Measurements from ENCODE around the gene ABT1. TPM values are rescaled to one million over a fixed set of nuclear protein-coding genes. Genes with fewer than 3 reads are reported as not detected.
"Not testable (repeated sequence)": the region's sequence is repeated elsewhere in the genome, so short reads cannot be mapped to it uniquely, and the experiment has no call there.

ABT1 gene
- total RNA-seq: 10 to 100 TPM; 17.3 to 18.4 TPM

DNA sequence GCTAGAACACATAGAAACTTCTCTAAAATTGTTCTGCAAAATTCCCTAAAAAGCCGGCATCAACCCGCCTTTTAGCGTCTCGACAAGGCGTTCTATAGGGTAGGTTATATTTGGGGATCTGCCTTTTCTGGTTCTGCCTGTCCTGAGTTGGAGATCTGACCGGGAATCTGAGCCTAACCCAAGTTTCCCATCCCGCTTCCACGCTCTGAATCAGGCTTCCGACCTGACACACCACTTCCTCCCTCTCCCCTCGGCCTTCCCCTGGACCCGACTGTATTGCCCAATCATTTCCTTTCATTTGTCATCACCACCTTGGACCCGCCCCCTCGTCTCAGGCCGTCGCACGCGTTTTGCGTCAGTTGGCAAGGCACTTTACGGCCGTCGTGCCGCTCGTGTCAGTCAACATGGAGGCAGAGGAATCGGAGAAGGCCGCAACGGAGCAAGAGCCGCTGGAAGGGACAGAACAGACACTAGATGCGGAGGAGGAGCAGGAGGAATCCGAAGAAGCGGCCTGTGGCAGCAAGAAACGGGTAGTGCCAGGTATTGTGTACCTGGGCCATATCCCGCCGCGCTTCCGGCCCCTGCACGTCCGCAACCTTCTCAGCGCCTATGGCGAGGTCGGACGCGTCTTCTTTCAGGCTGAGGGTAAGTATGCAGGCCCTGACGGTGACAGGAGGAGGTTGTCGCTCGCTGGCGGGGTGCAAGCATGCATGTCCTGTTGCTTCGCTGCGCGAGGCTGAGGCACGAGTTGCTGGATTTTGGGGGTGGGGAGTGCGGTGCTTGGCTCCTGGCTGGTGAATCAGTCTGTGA, at the start of gene ABT1:
TSS of gene ABT1 (plus strand) at position 375 of the 810 bp plus-strand sequence. CDS start at position 405, 30 bp downstream.
- no peaks in the 10 kb centered on the region for H3K9me3 Mint-ChIP-seq
- intact Hi-C loops (cut with micrococcal nuclease): loop anchor here (1.0 to 10.0 kb wide), 6 partner anchors 42 to 1296 kb away; partner anchors contain the start of gene ZNF184
- H3K27me3 Mint-ChIP-seq (ENCODE audit: low read depth): peaks cover 24% of the 10 kb centered on the region
- peaks cover 14% of the 10 kb centered on the region for H3K36me3 Mint-ChIP-seq (ENCODE audit: low read depth)
- no peak within 1 kb of the TSS for H3K27ac Mint-ChIP-seq
- CTCF ChIA-PET: interaction anchor here (1.1 to 5.3 kb wide), 4 partner anchors 17 to 558 kb away, joined by 3 to 106 read pairs (median 28); no protein-coding TSS in a partner anchor
- H3K4me1 Mint-ChIP-seq (ENCODE audit: low read depth): peaks cover 53% of the 10 kb centered on the region
- peak; percentile 99 for DNase-seq
- H3K4me3 Mint-ChIP-seq: no peak within 1 kb of the TSS

DNA sequence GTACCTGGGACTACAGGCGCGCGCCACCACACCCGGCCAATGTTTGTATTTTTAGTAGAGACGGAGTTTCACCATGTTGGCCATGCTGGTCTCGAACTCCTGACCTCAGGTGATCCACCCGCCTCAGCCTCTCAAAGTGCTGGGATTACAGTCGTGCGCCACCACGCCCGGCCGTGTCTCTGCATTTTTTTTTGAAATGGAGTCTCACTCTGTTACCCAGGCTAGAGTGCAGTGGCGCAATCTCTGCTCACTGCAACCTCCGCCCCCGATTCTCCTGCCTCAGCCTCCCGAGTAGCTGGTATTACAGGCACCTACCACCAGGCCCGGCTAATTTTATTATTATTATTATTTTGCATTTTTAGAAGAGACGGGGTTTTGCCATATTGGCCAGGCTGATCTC, 49.4 kb upstream of the ABT1 start:
- H3K4me3 Mint-ChIP-seq, H3K27ac Mint-ChIP-seq: not testable (repeated sequence)

DNA sequence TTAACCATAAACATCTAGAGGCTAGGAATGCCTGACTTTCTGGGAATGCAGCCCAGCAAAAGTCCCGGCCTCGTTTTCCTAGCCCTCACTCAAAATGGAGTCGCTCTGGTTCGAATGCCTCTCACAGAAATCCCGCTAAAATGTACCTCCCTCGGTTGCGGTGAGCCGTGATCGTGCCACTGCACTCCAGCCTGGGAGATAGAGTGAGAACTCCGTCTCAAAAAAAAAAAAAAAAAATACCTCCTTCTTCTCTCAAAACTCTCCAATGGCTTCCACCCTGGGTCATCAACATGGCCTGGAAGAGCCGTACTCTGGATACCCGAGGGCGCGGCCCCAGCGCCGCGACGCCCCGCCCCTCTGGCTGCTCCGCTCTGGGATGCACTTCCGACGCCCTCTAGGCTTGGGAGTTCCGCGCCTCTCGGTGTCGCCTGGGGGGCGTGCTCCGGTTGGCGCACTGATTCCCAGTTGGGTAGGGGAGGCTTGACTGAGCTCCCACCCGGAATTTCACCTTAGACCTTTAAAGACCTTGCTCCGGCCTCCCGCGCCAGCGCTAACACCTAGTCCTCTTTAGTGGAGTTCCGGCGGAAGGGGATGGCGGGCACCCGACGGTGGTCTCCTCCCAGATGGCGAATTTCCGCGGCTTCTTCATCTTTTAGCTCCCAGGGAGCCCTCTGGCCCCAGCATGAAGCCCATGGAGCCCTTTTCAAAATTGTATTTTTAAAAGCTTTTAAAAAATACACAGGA, 46.3 kb upstream of the ABT1 start:
- Mint-ChIP-seq H3K4me1 (ENCODE audit: low read depth) (peaks cover 20% of the 10 kb centered on the region), H3K9me3 (no peaks in the 10 kb centered on the region), H3K36me3 (ENCODE audit: low read depth) (peaks cover 13% of the 10 kb centered on the region), H3K4me3 (peak overlapping the region; percentile 89), H3K27me3 (ENCODE audit: low read depth) (no peaks in the 10 kb centered on the region), H3K27ac (peak overlapping the region; percentile 83)
- intact Hi-C loops (cut with micrococcal nuclease): loop anchor here (5.0 to 10.0 kb wide), 3 partner anchors 208 to 924 kb away; partner anchors contain the start of gene ZNF184
- DNase-seq: peak; percentile 62
- CTCF ChIA-PET: interaction anchor here (0.6 kb wide), 1 partner anchor 30 kb away, joined by 3 read pairs; no protein-coding TSS in a partner anchor

More for the DNA sequence above, 49.4 kb upstream of the ABT1 start:
- CTCF ChIA-PET: interaction anchor here (1.4 kb wide), 1 partner anchor 205 kb away, joined by 3 read pairs; no protein-coding TSS in a partner anchor
- peaks cover 26% of the 10 kb centered on the region for H3K36me3 Mint-ChIP-seq (ENCODE audit: low read depth)
- H3K4me1 Mint-ChIP-seq (ENCODE audit: low read depth): peaks cover 27% of the 10 kb centered on the region
- DNase-seq; H3K9me3 Mint-ChIP-seq; intact Hi-C loops (cut with micrococcal nuclease); H3K27me3 Mint-ChIP-seq (ENCODE audit: low read depth): not testable (repeated sequence)

DNA sequence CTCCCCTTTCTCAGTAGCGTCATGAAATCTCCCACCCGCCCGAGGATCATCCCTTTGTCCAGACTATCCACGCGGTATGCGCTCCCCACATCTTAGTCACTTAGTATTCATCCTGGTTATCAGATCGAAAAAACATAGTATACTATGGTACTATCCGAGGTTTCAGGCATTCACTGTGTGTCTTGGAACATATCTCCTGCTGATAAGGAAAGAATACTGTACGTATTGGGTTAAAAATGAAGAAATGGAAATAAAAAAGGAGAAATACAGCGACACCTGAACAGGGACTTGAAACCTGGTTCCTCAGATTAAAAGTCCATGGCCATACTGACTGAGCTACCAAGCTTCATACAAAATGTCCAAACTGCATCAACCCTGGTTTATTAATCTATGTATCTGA, 44.5 kb upstream of the ABT1 start:
- no peak overlapping the region for H3K4me3 Mint-ChIP-seq
- H3K27me3 Mint-ChIP-seq (ENCODE audit: low read depth): no peaks in the 10 kb centered on the region
- H3K27ac Mint-ChIP-seq: no peak overlapping the region
- peaks cover 26% of the 10 kb centered on the region for H3K4me1 Mint-ChIP-seq (ENCODE audit: low read depth)
- CTCF ChIA-PET: interaction anchor here (1.1 to 2.4 kb wide), 2 partner anchors 14 to 25 kb away, joined by 3 to 5 read pairs; partner anchors contain the start of gene HMGN4
- H3K9me3 Mint-ChIP-seq: no peaks in the 10 kb centered on the region
- DNase-seq: no peak
- intact Hi-C loops (cut with micrococcal nuclease): loop anchor here (5.0 to 10.0 kb wide), 3 partner anchors 210 to 923 kb away; partner anchors contain the start of gene ZNF184
- H3K36me3 Mint-ChIP-seq (ENCODE audit: low read depth): no peaks in the 10 kb centered on the region

DNA sequence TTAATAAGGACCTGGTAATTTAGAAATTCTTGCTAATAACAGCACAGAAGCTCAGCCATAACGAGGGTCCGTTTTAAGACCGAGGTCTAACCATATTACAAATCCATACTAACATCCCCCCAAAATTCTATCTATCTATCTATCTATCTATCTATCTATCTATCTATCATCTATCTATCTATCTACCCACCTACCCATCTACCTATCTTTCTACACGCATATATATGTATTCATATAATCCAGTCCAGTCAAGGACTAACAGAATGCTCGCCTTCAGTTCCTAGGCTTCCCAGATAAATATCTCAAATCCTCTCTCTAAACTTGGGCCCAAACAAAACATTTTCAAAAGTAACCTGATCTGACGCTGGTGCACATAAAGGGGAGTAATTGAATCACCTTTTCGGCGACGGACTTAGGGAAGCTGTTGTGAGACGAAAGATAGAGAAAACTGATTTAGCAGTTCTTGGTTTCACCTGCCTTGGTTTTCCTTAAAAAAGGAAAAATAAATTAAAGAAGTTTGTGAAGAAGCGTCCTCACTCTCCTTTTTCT, 44.0 kb upstream of the ABT1 start:
- DNase-seq: no peak
- no peak overlapping the region for H3K27ac Mint-ChIP-seq
- peaks cover 26% of the 10 kb centered on the region for H3K4me1 Mint-ChIP-seq (ENCODE audit: low read depth)
- no peak overlapping the region for H3K4me3 Mint-ChIP-seq
- intact Hi-C loops (cut with micrococcal nuclease): loop anchor here (1.0 to 10.0 kb wide), 7 partner anchors 14 to 922 kb away; partner anchors contain the start of genes HMGN4 and ZNF184
- no peaks in the 10 kb centered on the region for H3K36me3 Mint-ChIP-seq (ENCODE audit: low read depth)
- CTCF ChIA-PET: interaction anchor here (1.1 to 2.4 kb wide), 2 partner anchors 15 to 24 kb away, joined by 3 to 5 read pairs; partner anchors contain the start of gene HMGN4
- no peaks in the 10 kb centered on the region for H3K27me3 Mint-ChIP-seq (ENCODE audit: low read depth)
- no peaks in the 10 kb centered on the region for H3K9me3 Mint-ChIP-seq

DNA sequence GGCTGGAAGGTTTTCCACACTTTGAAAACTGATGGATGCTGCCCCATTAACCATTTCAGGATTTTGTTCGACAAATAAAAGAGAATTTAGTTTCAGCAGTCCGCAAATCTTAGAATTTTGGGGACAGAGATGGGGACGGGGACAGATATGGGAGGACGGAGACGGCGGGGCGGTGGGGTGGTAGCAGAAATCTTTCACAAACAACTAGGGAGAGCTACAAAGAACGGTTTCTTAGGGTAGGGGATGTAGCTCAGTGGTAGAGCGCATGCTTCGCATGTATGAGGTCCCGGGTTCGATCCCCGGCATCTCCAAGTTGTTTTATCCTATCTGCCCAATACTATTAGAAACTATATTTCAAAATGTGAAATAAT, 43.5 kb upstream of the ABT1 start:
- H3K9me3 Mint-ChIP-seq: no peaks in the 10 kb centered on the region
- peak; percentile 87 for DNase-seq
- CTCF ChIA-PET: interaction anchor here (0.7 to 2.4 kb wide), 3 partner anchors 19 to 238 kb away, joined by 3 to 11 read pairs (median 5); no protein-coding TSS in a partner anchor
- H3K27me3 Mint-ChIP-seq (ENCODE audit: low read depth): no peaks in the 10 kb centered on the region
- H3K4me1 Mint-ChIP-seq (ENCODE audit: low read depth): peaks cover 26% of the 10 kb centered on the region
- intact Hi-C loops (cut with micrococcal nuclease): loop anchor here (1.0 to 10.0 kb wide), 7 partner anchors 15 to 922 kb away; partner anchors contain the start of genes HMGN4 and ZNF184
- H3K4me3 Mint-ChIP-seq: no peak overlapping the region
- no peaks in the 10 kb centered on the region for H3K36me3 Mint-ChIP-seq (ENCODE audit: low read depth)
- no peak overlapping the region for H3K27ac Mint-ChIP-seq

DNA sequence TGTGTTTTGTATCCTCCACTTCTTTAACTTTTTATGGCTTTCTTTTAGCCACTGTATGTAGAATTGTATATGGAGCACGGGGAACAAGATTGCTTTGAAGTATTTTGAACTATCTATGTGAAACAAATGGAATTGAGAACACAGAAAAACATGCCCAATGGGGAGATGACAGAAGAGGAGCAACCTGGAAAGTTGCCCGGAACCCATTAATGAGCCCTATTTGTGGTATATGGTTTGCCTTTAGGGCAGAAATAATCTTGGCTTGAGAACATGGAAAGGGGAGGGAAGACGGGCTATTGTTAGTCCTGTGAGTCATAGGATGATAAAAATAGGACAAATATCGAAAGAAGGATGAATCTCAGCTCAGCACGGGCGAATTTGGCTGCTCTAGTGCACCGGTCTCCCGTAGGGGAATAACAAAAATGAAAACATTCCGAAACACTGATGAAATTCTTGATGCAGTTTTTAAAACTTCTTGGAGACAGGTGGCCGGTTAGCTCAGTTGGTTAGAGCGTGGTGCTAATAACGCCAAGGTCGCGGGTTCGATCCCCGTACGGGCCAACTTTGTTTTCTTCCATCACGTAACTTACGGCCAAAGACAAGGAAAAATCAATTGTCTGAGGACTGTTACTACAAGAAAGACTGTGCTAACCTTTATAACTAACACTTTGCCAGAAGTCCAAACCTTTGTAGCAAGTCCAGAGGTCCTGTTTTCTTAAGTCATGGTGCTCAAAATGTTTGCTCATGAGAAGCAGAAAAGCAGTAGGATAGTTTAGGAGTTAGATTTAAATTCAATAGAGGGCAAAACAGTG, 42.9 kb upstream of the ABT1 start:
- CTCF ChIA-PET: interaction anchor here (0.6 to 2.4 kb wide), 4 partner anchors 18 to 238 kb away, joined by 3 to 11 read pairs (median 4); no protein-coding TSS in a partner anchor
- intact Hi-C loops (cut with micrococcal nuclease): loop anchor here (1.0 to 10.0 kb wide), 10 partner anchors 14 to 921 kb away; partner anchors contain the start of genes ABT1, HMGN4 and ZNF184
- H3K27ac Mint-ChIP-seq: no peak overlapping the region

DNA sequence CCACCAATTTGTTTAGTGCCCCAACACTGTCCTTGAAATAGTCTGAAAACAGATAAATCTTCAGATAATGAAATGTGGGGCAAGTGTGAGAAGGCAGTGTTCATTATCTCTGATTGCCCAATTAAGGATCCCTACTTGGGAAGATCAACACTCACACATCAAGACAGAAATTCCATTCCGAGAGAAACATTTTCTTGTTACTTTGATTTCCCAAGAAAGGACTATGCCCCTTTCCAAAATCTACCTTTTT, 42.4 kb upstream of the ABT1 start:
- Mint-ChIP-seq H3K27me3 (ENCODE audit: low read depth) (no peaks in the 10 kb centered on the region), H3K4me3 (no peak overlapping the region), H3K36me3 (ENCODE audit: low read depth) (no peaks in the 10 kb centered on the region), H3K27ac (no peak overlapping the region), H3K4me1 (ENCODE audit: low read depth) (peaks cover 26% of the 10 kb centered on the region), H3K9me3 (no peaks in the 10 kb centered on the region)
- CTCF ChIA-PET: interaction anchor here (0.6 to 2.4 kb wide), 3 partner anchors 18 to 28 kb away, joined by 4 to 11 read pairs (median 5); no protein-coding TSS in a partner anchor
- intact Hi-C loops (cut with micrococcal nuclease): loop anchor here (1.0 to 10.0 kb wide), 6 partner anchors 14 to 920 kb away; partner anchors contain the start of genes ABT1 and ZNF184
- no peak for DNase-seq

More for the DNA sequence above, 42.9 kb upstream of the ABT1 start:
- Mint-ChIP-seq H3K27me3 (ENCODE audit: low read depth) (no peaks in the 10 kb centered on the region), H3K4me1 (ENCODE audit: low read depth) (peaks cover 26% of the 10 kb centered on the region), H3K4me3 (no peak overlapping the region), H3K36me3 (ENCODE audit: low read depth) (no peaks in the 10 kb centered on the region), H3K9me3 (no peaks in the 10 kb centered on the region)
- peak; percentile 91 for DNase-seq

DNA sequence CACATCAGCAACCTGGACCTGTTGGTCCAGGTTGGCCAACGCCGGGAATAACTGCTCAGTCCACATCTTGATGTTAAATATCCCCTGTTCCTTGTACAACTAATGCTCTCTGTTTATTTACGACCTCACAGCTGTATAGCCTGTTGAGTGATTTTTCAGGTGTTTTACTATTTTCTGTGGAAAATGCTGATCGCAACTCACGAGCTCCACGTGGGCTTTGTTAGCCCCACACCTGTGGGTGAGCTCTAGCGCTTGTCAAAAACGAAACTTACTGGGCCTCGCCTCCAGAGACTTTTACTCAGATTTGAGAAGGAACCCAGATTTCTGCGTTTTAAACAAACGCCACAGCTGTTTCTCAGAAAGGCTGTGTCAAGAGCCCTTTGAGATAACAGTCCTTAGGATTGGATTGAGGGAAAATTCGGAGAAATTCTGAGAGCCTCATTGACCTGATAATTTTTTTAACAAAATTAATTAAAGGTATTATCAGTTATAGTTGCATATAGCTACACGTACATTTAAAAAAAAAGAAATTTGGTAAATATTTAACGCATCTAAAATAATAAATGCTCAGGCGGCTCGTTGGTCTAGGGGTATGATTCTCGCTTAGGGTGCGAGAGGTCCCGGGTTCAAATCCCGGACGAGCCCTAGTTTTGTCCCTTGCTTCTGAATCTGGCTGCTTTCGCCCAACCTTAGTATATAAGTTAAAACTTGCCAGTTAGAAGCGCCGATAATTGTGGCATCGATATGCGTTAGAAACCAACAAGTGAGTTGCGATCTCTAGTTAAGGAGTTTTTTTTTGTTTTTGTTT, 41.9 kb upstream of the ABT1 start:
- H3K27me3 Mint-ChIP-seq (ENCODE audit: low read depth): no peaks in the 10 kb centered on the region
- intact Hi-C loops (cut with micrococcal nuclease): loop anchor here (1.0 to 10.0 kb wide), 6 partner anchors 13 to 920 kb away; partner anchors contain the start of genes ABT1 and ZNF184
- H3K4me3 Mint-ChIP-seq: peak overlapping the region; percentile 72
- H3K36me3 Mint-ChIP-seq (ENCODE audit: low read depth): no peaks in the 10 kb centered on the region
- CTCF ChIA-PET: interaction anchor here (2.2 kb wide), 1 partner anchor 17 kb away, joined by 11 read pairs; no protein-coding TSS in a partner anchor
- no peaks in the 10 kb centered on the region for H3K9me3 Mint-ChIP-seq
- peak overlapping the region; percentile 74 for H3K27ac Mint-ChIP-seq
- DNase-seq: peak; percentile 73
- H3K4me1 Mint-ChIP-seq (ENCODE audit: low read depth): peaks cover 22% of the 10 kb centered on the region

DNA sequence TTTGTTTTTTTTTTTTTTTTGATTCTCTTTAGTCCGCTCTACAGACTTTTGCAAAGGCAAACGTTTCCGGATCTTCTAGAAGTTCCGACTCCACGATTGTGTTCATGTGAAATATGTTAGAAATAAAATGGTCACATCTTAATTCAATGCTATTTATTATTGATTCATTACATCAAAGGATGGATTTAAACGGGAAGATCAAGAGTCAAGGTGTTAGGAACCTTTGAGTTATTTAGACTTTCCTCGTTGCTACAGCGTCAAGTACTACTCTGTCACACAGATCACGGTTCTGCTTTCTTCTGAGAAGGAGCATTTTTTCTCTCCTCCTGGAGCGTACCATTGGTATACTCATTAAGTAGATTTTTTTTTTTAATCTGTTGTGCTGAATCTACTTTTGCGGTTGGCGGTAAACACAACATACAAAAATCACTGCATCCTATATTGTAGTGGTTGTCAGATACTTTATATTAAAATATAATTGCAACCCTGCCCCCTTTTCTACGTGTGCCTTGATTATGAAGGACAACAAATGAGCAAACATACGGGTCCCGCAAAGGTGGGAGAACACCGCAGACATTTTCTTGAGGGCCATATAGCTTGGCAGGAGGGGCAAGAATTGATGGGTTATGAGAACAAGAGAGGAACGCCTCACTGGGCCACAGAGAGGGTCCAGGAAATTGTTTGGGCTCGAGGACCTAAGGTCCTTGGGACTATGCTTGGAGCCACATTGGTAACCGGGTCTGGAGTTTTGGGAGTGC, 41.1 kb upstream of the ABT1 start:
- H3K9me3 Mint-ChIP-seq: no peaks in the 10 kb centered on the region
- H3K36me3 Mint-ChIP-seq (ENCODE audit: low read depth): no peaks in the 10 kb centered on the region
- intact Hi-C loops (cut with micrococcal nuclease): loop anchor here (10.0 kb wide), 1 partner anchor 919 kb away; the partner anchor contains the start of gene ZNF184

More for the DNA sequence above, 41.1 kb upstream of the ABT1 start:
- H3K4me1 Mint-ChIP-seq (ENCODE audit: low read depth): peaks cover 16% of the 10 kb centered on the region
- H3K27ac Mint-ChIP-seq: peak overlapping the region; percentile 74
- CTCF ChIA-PET: no interaction called here
- peak overlapping the region; percentile 72 for H3K4me3 Mint-ChIP-seq
- no peaks in the 10 kb centered on the region for H3K27me3 Mint-ChIP-seq (ENCODE audit: low read depth)
- no peak for DNase-seq

Data from activated naive CD4-positive, alpha-beta T cell treated with anti-CD3 and anti-CD28 coated beads for 36 hours (primary cell).